ENCODE results near the gene LTBP2.
A peak's percentile ranks its signal among the peaks of the same experiment; 100 is the strongest.

Gene LTBP2

DNA sequence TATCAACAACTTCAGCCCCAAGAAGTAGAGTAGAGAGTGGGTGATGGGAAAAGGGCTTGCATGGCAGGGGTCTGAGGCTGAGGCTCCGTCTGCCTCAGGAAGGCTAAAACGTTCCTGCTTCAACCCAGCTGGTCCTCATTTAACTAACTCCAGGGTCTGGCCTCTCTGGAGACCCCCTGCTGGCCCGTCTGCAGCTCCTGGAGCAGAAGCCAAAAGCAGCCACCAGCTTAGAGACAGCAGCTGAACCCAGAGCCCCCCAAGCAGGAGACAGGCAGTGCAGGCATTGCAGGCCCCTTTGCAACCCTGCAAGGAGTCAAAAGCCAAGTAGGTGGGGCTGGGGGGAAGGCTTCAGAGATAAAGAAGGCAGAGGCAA lies 25.1 kb upstream of the LTBP2 start:
- no peak for DNase-seq

DNA sequence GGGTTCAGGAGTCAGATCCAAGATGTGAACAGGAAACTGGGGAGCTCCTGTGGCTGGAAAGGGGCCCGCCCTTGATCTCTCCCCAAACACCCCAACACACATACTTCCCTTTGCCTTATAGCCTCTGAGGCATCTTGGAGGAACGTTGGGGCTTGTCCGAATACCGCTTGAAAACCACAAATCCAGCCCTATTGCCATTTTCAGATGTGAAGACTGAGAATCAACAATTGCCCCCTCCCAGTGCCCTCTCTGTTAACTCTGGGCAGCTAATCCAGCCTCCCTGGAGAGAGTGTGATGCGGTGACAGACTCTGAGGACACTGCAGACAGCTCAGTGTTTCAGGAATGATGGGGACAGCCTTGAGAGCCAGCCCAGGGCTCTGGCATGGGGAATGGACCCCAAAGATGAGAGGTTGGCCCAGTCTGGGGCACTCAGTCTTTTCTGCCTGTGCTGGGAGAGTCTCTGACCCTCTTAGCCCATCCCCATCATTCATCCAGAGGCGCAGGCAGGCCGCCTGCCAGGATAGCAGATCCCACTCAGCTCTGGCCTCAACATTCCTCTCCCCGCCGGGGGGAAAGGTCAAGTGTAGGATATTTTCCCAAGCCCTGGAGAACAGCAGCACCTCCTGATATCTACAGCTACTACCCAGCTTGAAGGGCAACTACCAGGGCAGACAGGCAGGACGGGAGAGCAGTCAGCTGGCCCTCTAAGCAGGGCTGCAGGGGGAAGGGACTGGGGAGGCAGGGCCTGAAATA lies 24.6 kb upstream of the LTBP2 start:
- no peak for DNase-seq

DNA sequence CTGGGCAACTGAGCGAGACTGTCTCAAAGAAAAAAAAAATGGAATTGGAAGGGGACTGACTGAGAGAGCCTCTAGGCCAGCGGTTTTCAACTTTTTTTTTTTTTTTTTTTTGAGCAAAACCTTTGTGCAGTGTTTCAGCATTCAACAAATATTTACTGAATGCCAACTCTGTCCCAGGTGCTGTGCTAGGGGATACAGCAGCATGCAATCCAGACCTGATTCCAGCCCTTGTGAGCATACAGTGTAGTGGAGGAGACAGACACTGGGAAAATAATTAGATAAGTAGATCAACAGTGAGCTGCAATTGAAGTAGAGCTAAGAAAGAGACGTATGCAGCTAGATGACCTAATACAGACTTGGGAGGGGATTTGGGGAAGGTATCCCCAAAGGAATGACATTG lies 23.8 kb upstream of the LTBP2 start:
- DNase-seq, result no peak

DNA sequence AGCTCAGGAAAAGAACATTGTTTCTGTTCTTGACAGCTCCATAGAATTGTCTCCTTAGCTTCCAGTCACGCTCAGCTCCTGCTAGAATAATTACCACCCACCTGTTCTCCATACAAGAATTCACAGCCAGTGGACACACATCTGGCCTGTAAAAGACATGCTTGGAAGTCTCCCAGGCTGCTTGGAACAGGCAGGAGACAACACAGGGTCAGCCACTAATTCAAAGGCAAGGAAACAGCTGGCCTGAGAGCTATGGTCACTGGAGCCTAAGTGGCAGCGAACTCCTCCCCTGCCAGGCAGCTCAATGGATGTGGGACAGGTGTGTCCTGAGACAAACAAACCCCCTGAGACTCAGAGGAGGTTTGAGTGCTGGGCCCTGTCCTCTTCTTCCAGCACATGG lies 22.9 kb upstream of the LTBP2 start:
- DNase-seq, result no peak

DNA sequence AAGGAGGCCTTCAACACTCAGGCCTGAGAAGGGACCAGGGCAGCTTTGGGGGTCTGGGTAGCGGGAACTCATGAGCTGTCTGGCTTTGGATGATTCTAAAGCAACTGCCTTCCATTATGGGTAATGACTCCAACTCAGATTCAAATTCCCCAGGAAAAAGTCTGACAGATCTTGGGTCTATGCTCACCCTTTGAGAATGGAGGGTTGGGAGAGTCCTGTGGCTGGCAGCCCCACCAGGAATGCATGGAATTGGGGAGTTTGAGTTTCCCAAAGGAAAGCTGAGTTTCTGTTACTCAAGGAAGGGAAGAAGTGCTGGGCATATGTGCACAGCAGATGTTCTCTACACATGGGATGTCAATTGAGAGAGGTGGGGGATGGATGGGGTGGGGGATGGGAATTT lies 22.4 kb upstream of the LTBP2 start:
- no peak for DNase-seq

DNA sequence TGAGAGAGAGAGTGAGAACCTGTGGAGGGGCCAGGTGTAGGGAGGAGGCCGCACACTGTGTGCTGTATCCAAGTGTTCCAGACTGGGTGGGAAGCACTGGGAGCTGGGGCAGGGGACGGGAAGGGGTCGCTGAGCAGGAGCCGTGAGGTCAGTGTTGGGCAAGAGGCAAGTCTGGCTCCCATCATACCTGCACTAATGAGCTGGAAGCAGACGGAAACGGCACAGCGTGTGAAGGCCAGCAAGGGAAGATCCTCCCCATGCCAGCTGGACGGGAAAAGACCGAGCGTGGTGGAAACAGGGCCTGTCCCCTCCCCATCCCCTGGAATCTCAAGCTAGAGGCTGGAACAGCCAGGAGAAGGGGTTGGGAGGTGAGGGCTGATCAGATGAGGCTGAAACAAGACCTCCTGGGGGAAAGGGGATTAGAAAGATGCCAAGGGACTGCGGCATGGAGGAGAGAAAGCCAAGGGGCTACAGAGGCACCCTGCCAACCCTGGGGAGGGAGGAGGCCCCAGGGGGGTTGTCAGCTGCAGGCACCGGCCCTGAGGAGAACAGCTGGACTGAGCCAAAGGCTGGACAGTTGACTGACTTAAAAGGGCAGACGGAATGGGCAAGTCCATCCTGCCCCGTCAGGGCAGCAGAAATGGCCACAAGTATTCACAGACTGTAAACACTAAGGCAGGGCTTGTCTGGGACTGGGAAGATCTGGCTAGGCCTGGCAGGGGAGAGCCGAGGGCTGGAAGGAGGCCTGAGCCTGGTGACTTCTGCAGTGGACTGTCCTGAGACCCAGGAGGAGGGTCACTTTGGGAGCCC lies 19.0 kb upstream of the LTBP2 start:
- no peak for DNase-seq

DNA sequence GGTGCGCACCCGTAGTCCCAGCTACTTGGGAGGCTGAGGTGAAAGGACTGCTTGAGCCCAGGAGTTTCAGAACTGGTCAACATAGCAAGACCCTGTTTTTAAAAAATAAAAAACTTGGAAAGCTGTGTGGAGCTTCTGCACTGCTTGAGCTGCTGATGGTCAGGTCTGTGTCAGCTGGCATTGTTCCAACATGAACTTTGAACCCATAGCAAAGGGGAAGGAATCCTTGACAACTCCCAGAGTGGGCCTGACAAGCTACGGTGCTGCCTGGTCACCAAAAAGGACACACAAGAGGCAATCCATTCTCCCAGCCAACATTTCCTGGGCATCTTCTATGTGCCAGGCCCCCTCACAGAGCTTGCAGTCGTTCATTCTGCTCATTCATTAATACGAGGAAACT lies 16.4 kb upstream of the LTBP2 start:
- DNase-seq, result no peak

DNA sequence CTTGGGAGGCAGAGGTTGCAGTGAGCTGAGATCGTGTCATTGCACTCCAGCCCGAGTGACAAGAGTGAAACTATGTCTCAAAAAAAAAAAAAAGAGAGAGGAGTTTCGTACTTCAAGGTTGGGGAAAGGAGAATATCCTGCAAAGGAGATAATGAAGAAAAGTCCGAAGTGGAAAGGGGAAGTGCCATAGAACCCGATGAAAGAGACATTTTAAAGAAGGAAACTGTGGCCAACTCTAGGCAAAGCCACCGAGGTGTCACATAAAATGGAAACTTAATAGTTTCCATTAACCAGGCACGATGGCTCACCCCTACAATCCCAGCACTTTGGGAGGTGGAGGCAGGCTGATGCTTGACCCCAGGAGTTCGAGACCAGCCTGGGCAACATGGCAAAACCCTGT lies 15.0 kb upstream of the LTBP2 start:
- no peak for DNase-seq

DNA sequence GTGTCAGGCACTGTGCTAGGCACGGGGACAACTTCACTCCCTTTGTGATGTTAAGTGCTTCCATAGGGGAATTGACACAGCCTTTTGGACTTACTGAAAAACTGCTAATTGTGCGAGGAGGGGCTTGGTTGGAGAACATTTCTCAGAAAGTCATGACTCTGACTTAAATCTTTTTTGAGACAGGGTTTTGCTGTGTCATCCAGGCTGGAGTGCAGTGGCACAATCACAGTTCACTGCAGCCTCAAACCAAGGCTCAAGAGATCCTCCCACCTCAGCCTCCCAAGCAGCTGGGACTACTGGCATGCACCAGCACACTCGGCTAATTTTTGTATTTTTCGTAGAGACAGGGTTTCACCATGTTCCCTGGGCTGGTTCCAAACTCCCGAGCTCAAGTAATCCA lies 10.2 kb upstream of the LTBP2 start:
- DNase-seq, result no peak

DNA sequence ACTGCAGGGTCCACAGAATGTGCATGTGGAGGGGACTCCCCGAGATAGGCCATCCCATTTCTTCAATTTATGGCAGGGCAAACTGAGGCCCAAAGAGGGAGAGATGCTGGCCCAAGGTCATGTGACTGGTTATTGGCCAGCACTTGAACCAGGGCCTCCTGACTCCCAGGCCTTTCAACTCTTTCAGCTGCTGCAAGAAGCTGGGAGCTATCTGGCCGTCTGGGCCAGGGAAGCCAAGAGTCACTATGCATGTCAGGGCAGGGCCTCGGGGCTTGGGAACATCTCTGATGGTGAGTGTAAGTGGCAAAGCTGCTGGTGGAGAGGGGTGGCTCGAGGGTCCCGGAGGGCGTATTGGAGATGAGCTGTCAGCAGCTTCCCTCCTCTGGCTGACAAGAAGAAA lies 9.5 kb upstream of the LTBP2 start:
- no peak for DNase-seq

DNA sequence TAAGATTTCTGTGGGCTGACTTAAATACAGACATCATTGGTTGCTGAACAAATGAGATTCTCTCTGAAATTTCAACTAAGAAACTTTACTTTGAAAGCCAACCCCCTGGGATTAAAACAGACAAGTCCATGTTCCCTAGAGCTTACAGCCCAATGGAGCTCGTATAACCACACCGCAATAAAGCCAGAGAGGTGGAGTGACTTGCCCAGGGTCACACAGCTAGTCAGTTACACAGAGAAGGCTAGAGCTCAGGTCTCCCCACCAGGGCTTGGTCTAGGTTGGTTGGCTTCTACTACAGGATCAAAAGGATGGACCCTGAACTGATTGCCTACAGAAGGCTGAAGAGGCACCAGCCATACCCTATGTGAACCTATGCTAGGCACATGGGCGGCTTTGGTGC lies 8.9 kb upstream of the LTBP2 start:
- no peak for DNase-seq

DNA sequence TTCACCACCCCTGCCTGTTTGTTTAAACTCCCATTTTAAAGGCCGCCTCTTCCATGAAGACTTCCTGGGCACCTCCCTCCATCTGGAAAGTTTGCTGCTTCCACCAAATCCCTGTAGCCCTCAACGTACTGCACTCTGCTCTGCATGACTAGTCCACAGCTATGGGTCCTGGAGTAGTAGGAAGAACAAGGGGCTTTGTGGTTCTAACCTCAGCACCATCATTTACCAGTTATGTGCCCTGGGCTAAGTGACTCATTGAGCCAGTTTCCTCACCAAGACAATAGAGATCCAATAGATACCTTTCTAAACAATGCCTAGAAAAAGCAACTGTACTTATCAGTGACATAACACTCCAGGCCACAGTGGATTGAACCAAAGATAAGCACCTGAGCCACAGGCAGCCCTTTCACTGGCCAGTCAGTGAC lies 8.5 kb upstream of the LTBP2 start:
- DNase-seq, result peak; percentile 46

DNA sequence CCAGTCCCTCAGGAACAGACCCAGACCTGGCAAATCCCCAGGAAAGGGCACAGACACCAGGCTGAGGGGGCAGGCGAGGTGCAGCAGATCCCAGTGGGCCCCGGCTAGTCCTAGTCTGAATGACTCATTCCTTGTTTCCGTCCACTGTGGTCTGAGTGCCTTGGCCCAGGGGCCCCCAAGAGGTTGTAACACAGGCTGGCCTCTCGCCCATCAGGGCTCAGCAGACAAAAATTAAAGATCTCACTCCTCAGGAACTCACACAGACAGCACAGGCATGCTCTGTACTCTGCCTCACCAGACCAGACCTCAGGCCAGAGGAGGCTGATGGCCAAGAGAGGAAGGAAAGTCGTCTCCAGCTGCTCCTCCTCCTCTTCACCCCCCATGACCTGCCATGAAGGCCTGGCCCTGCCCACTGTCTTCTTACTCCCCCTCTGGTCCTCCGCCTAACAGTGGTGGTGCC lies 7.7 kb upstream of the LTBP2 start:
- no peak for DNase-seq

DNA sequence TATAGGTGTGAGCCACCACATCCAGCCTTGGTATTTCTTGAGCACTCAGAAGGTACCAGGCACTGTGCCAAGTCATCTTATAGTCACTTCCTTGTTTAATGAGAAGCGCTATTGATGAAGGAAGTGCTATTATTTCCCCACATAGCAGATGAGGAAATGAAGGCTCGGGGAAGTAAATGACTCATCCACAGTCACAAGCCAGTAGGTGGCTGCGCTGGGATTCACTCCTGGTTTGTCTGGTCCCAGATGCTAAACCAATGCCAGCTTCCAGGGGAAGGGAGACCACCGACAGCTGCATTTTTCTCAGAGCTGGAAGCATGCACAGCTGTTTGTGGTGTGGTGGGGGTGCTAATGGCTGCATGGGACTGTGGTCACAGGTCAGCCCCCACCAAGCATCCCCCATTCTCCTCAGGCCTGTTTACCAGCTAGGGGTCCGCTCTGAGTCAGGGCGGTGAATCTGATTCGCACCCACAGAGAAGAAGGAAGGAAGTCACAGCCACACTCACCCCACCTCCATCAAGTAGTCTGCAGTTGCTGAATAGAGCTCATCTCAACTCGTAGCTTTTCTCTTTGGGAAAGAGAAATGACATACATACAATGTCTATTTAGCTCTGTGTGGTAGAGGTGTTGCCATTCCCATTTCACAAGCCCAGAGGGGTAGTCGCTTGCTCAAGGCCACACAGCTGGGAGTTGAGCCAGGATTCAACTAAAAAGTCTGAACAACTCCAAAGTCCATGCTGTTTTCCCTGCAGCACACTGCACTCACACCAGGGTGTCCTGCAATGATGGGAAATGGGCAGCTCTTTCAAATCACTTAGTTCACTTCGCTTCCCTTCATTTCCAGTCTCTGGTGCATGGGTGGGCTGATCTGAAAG lies 6.3 kb upstream of the LTBP2 start:
- peak; percentile 80 for DNase-seq

DNA sequence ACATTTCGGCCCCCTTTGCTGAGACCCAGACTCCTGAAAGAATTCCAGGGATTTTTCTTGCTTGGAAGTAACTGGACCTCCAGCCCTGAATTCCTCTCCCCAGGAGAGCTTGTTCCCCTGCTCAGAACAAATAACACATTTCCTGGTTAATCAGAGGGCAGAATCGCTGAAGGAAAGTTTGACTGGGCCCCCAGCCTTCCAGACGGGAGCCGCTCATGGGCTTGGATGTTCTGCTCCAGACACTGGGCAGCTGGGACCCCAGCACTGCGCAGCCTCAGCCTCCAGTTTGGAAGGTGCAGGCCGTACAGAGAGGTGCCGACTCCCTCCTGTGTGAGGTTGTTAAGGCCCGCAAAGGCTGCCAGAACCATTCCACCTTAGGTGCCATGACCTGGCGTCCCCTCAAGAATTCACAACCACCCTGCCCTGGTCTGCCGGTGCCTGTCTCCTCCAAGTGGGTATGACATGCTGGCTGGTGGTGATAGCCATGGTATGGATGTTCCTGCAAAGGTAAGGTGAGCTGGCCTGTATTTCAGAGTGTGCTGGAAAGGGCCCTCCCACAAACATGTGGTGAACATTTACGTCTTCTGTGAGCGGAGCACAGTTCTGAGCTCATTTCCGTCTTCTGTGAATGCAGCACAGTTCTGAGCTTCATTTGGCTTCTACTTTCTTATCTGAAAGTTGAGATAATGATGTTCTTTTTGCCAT lies 5.1 kb upstream of the LTBP2 start:
- no peak for DNase-seq

DNA sequence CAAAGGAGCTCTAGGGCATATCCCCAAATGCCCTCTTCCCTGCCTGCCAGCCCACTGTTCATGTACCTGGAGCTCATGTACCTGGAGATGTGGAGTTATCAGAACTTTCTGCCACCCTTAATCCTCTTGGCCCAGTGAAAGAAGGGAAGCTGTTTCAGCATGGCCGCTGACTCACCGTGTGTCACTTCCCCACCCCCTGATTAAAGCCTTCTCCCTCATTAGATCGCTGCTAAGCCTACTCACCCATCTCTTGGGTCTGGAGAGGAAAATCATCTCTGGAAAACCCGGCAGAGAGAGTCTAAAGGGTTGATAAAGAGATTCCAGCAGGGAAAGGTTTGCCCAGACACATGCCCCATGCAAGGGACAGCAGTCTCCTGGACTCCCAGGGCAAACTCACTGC lies 4.5 kb upstream of the LTBP2 start:
- DNase-seq, result no peak

DNA sequence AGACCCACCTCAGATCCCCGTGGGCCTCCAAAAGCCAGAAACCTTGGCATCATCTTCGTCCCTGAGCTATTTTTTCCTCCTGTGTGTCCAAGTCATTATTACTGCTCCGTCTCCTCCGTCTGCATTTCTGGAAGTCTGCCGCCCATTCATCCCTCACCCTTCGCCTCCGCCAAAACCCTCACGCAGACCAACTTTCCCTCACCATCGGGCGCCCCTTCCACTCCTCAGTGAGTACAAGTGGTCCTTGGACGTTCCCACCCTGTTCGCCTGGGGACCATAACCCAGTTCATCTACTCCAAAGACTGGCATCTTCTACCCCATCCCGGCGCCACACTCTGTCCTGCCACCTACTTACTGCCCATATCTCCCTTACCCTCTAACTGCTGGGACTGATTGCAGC lies 3.7 kb upstream of the LTBP2 start:
- DNase-seq, result no peak

DNA sequence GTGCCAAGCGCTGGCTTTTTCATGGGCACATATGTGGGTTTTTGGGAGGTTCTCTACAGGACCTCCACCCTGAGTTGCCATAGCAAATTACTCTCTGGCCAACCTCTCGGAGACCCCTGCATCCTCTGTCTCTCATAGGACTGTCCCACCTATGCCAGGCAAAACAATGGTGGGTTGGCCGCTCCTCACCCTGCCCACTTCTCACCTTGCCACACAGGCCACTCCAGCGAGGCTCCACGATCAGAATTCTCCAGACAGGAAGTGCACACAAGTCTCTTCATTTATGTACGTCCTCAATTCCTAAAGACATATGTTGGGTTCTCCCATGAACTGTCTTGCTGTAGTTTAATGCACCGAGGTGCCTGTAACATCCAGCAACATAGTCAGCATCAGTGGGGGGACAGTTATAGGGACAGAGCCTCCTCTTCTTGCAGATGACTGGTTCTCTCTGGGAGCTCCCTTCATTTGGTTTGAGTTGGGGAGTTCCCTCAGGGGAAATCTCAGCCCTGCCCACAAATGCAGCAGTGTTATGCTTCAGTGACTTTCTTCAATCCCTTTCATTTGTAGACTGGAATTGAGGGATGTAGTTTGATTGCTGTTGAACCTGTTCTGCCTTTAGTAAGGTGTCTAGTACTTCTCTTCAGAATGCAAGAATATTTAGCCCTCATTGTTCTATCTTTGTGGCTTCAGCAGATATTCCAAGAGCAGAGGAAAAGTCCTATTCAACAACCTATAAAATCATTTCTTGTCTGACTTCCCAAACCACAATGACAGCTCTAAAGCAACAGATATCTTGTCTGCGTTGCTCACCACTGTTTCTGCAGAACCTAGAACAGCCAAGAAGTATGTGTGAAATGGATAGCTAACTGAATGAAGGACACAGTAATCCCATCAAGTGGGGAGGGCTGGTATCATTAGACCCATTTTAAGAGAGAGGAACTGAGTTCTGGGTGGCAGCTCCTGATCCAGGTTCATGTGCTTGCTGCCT lies 2.8 kb upstream of the LTBP2 start:
- DNase-seq, result no peak

DNA sequence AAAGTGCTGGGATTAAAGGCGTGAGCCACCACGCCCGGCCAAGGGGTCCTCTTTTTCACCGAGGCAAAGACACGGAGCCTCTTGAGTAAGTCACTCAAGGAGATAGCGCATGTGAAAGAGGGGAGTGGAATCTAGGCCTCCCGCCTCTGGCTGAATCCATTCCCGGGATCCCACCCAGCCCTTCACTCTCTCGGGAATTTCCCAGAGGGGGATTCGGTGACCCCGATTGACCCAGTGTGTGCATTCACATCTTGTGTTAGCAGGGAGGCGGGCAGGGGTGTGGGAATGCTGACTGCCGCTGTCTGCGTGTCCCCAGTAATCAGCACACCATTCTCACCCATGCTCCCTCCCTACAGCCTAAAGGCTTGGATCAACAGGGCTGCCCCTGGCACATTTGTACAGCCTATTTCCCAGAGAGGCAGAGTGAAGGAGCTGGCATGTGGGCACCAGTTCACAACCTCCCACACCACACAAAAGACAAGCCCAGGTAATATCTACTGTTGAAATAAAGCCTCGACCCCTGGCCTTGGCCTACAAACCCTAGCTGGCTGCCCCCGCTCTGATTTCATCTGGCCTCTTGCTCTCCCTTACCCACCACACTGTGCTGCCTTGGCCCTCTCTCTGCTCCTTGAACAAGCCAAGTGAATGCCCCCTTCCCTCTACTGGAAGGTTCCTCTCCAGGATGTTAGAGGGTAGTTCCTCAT lies 1.3 kb upstream of the LTBP2 start:
- no peak for DNase-seq

DNA sequence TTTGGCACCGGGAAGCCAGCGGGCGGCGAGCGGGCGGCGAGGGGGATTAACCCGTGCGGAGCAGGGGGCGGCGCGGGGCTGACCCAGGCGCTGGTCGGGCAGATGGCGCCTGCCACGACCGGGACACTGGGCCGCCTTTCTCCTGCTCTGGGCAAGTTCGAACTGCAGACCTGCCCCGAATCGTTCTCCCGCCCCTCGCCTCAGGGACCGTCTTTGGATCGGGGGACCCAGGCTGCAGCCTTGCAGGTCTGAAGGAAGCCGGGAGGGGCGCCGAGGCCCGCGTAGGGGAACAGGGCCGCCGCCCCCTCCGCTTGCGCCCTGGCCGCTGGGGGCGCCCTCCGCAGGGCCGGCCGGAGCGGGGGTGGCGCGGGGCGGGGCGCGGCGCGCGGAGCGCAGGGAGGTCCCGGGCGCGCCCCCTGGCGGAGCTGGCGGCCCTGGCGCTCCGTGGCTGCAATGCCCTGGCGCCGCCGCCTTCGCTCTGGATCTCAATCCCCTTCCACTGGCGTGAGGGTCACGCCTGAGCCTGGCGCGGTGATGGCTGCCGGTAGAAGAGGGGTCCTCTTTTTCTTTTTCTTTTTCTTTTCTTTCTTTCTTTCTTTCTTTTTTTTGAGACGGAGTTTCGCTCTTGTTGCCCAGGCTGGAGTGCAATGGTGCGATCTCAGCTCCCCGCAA lies 449 bp upstream of the LTBP2 start:
- peak; percentile 79 for DNase-seq

All from activated gamma-delta T cell treated with Interleukin-2 at 50 U/mL for 16 hours (primary cell).